OCI-LY1 (cell line): ENCODE data around the gene MCM7.

Experiments used
- H2AFZ ChIP-seq: fragments of 200-600 bp; sonication (generic), shearing (Covaris generic); 2 replicates; pipeline ENCODE4 v1.6.0; 2014; ENCODE audit warnings: antibody characterized with exemption, mild to moderate bottlenecking, low read length
- H3F3A ChIP-seq: fragments of 200-600 bp; sonication (generic), shearing (Covaris generic); 2 replicates; pipeline ENCODE4 v1.6.0; 2014; ENCODE audit warnings: mild to moderate bottlenecking, antibody characterized with exemption, low read length, moderate library complexity; ENCODE audit not compliant: insufficient read depth
- H3K27ac ChIP-seq: fragments of 200-600 bp; sonication (generic); 2 replicates; pipeline ENCODE4 v1.5.1; 2014; ENCODE audit warnings: low read length, mixed run types, mild to moderate bottlenecking, low read depth; ENCODE audit not compliant: poor library complexity, severe bottlenecking
- H3K27me3 ChIP-seq: fragments of 200-600 bp; sonication (generic); 2 replicates; pipeline ENCODE4 v1.6.0; 2014; ENCODE audit warnings: antibody characterized with exemption, mild to moderate bottlenecking, low read length, moderate library complexity; ENCODE audit not compliant: insufficient read depth
- H3K36me3 ChIP-seq: fragments of 200-600 bp; sonication (generic); 2 replicates; pipeline ENCODE4 v1.6.1; 2014; ENCODE audit warnings: mild to moderate bottlenecking, antibody characterized with exemption, low read length, moderate library complexity, mixed read lengths; ENCODE audit not compliant: insufficient read depth
- H3K4me1 ChIP-seq: fragments of 200-600 bp; sonication (generic); 2 replicates; pipeline ENCODE4 v1.5.1; 2014; ENCODE audit warnings: mild to moderate bottlenecking, low read length, moderate library complexity; ENCODE audit not compliant: insufficient read depth, severe bottlenecking
- H3K4me2 ChIP-seq: fragments of 200-600 bp; sonication (generic), shearing (Covaris generic); 2 replicates; pipeline ENCODE4 v1.6.1; 2014; ENCODE audit warnings: low read length
- H3K4me3 ChIP-seq: fragments of 200-600 bp; sonication (generic); 2 replicates; pipeline ENCODE4 v1.5.1; 2014; ENCODE audit warnings: low read length, low read depth, mild to moderate bottlenecking, mixed read lengths; ENCODE audit not compliant: poor library complexity, severe bottlenecking
- H3K79me2 ChIP-seq: fragments of 200-600 bp; shearing (Covaris generic); 2 replicates; pipeline ENCODE4 v1.6.1; 2016; ENCODE audit warnings: mixed run types, low read length, mixed read lengths; ENCODE audit not compliant: insufficient read depth
- H3K9ac ChIP-seq: fragments of 200-600 bp; sonication (generic), shearing (Covaris generic); 2 replicates; pipeline ENCODE4 v1.6.1; 2014; ENCODE audit warnings: mild to moderate bottlenecking, low read length, mixed read lengths
- H3K9me2 ChIP-seq: fragments of 200-600 bp; sonication (generic), shearing (Covaris generic); 2 replicates; pipeline ENCODE4 v1.6.1; 2014; ENCODE audit warnings: low read depth, mild to moderate bottlenecking, low read length, mixed read lengths
- H3K9me3 ChIP-seq: fragments of 200-600 bp; shearing (Covaris generic); 2 replicates; pipeline ENCODE4 v1.6.1; 2014; ENCODE audit warnings: low read length, mixed read lengths
- H4K20me1 ChIP-seq: fragments of 200-600 bp; sonication (generic), shearing (Covaris generic); 2 replicates; pipeline ENCODE4 v1.6.0; 2016; ENCODE audit warnings: mild to moderate bottlenecking, low read length; ENCODE audit not compliant: insufficient read depth
- CTCF ChIP-seq: fragments of 200-600 bp; sonication (generic), shearing (Covaris generic); IDR thresholded peaks from 2 replicates; pipeline ENCODE4 v1.5.1; 2017; ENCODE audit warnings: mild to moderate bottlenecking, antibody characterized with exemption, low read length, moderate library complexity, mixed read lengths
- EZH2 ChIP-seq: fragments of 200-600 bp; sonication (generic), shearing (Covaris generic); IDR thresholded peaks from 2 replicates; pipeline ENCODE4 v1.8.0; 2017; ENCODE audit warnings: borderline replicate concordance, mixed run types, mild to moderate bottlenecking, antibody characterized with exemption, low read length, moderate library complexity, mixed read lengths

MCM7 gene

GRCh38 chr7:100098913-100099312 is 2.3 kb downstream of the MCM7 start:
- no peaks in the 10 kb centered on the region for H3K27me3 ChIP-seq
- H4K20me1 ChIP-seq: no peaks in the 10 kb centered on the region
- no peaks in the 10 kb centered on the region for H3K9me3 ChIP-seq
- no peak overlapping the region for H3K4me3 ChIP-seq
- peaks cover 10% of the 10 kb centered on the region for H3K79me2 ChIP-seq
- no peak overlapping the region for H3K9ac ChIP-seq
- no peak overlapping the region for H3K27ac ChIP-seq
- TF ChIP-seq EZH2 (no peak), CTCF (no peak)
- peaks cover 17% of the 10 kb centered on the region for H3K4me1 ChIP-seq
- no peak overlapping the region for H2AFZ ChIP-seq
- H3K4me2 ChIP-seq: no peak overlapping the region
- H3K36me3 ChIP-seq: peaks cover 69% of the 10 kb centered on the region
- 0 out of 2 replicates have a peak, but pooled peaks cover 5% of the 10 kb centered on the region for H3F3A ChIP-seq
- no peaks in the 10 kb centered on the region for H3K9me2 ChIP-seq

GRCh38 chr7:100095704-100096103 is 5.5 kb downstream of the MCM7 start:
- Histone ChIP-seq H2AFZ (no peak overlapping the region), H3K4me3 (no peak overlapping the region), H3F3A (peaks cover 17% of the 10 kb centered on the region; the same call in 1 of the 2 replicates), H3K27me3 (no peaks in the 10 kb centered on the region), H3K79me2 (peaks cover 10% of the 10 kb centered on the region), H3K36me3 (peaks cover 97% of the 10 kb centered on the region), H3K27ac (no peak overlapping the region), H4K20me1 (no peaks in the 10 kb centered on the region), H3K9me3 (no peaks in the 10 kb centered on the region), H3K4me1 (peaks cover 7% of the 10 kb centered on the region), H3K4me2 (no peak overlapping the region), H3K9me2 (no peaks in the 10 kb centered on the region), H3K9ac (no peak overlapping the region)
- TF ChIP-seq CTCF (no peak), EZH2 (no peak)

GRCh38 chr7:100095289-100095688 is 5.9 kb downstream of the MCM7 start:
- Histone ChIP-seq H3K4me2 (no peak overlapping the region), H3K9ac (no peak overlapping the region), H4K20me1 (no peaks in the 10 kb centered on the region), H3F3A (peaks cover 21% of the 10 kb centered on the region), H3K27ac (no peak overlapping the region), H3K9me3 (no peaks in the 10 kb centered on the region), H3K79me2 (peaks cover 8% of the 10 kb centered on the region), H3K27me3 (no peaks in the 10 kb centered on the region), H3K36me3 (peaks cover 100% of the 10 kb centered on the region), H3K4me1 (peaks cover 9% of the 10 kb centered on the region), H3K9me2 (no peaks in the 10 kb centered on the region), H3K4me3 (no peak overlapping the region), H2AFZ (no peak overlapping the region)
- no peak for TF ChIP-seq CTCF
- TF ChIP-seq EZH2: no peak
